IPS-18c (cell line): ENCODE results near the gene SFSWAP.
"Not testable (repeated sequence)": the region's sequence is repeated elsewhere in the genome, so short reads cannot be mapped to it uniquely, and the experiment has no call there.

Experiments used
- H3K4me3 ChIP-seq: 2 replicates; pipeline ENCODE4 v1.7.0; 2013; ENCODE audit warnings: low read depth, mild to moderate bottlenecking, low read length, moderate library complexity; ENCODE audit not compliant: insufficient read depth
- H3K9me3 ChIP-seq: one replicate; pipeline ENCODE4 v1.6.1; 2013; ENCODE audit warnings: mild to moderate bottlenecking, low read length, moderate library complexity; ENCODE audit not compliant: control insufficient read depth, insufficient read depth

Gene SFSWAP

GRCh38 chr12:131693149-131693548, 17.7 kb upstream of the SFSWAP start:
- Histone ChIP-seq H3K4me3 (no peak overlapping the region), H3K9me3 (no peaks in the 10 kb centered on the region)

GRCh38 chr12:131694116-131694838, 16.6 kb upstream of the SFSWAP start:
- H3K9me3 ChIP-seq = no peaks in the 10 kb centered on the region
- H3K4me3 ChIP-seq = no peak overlapping the region

GRCh38 chr12:131695968-131696367, 14.9 kb upstream of the SFSWAP start:
- H3K4me3 ChIP-seq = no peak overlapping the region
- H3K9me3 ChIP-seq = no peaks in the 10 kb centered on the region

GRCh38 chr12:131698286-131698685, 12.6 kb upstream of the SFSWAP start:
- Histone ChIP-seq H3K9me3 (no peaks in the 10 kb centered on the region), H3K4me3 (no peak overlapping the region)

- Histone ChIP-seq H3K9me3 (no peaks in the 10 kb centered on the region), H3K4me3 (no peak overlapping the region)
These were observed 11.5 kb upstream of the SFSWAP start for GRCh38 chr12:131699434-131699833.

- Histone ChIP-seq H3K4me3 (no peak overlapping the region), H3K9me3 (no peaks in the 10 kb centered on the region)
These were observed 10.6 kb upstream of the SFSWAP start for GRCh38 chr12:131700271-131700670.

GRCh38 chr12:131701705-131702572, 9.0 kb upstream of the SFSWAP start:
- no peak overlapping the region for H3K4me3 ChIP-seq
- H3K9me3 ChIP-seq = no peaks in the 10 kb centered on the region

GRCh38 chr12:131702573-131702877, 8.4 kb upstream of the SFSWAP start:
- Histone ChIP-seq H3K4me3 (no peak overlapping the region), H3K9me3 (no peaks in the 10 kb centered on the region)

- Histone ChIP-seq H3K4me3 (no peak overlapping the region), H3K9me3 (no peaks in the 10 kb centered on the region)
These were observed 7.7 kb upstream of the SFSWAP start for GRCh38 chr12:131703161-131703560.

- Histone ChIP-seq H3K4me3 (no peak overlapping the region), H3K9me3 (no peaks in the 10 kb centered on the region)
These were observed 6.4 kb upstream of the SFSWAP start for GRCh38 chr12:131704509-131704908.

- not testable (repeated sequence) for H3K4me3 ChIP-seq, H3K9me3 ChIP-seq
These were observed 4.2 kb upstream of the SFSWAP start for GRCh38 chr12:131706709-131707108.

- no peaks in the 10 kb centered on the region for H3K9me3 ChIP-seq
- H3K4me3 ChIP-seq = no peak overlapping the region
These were observed 1.7 kb upstream of the SFSWAP start for GRCh38 chr12:131709226-131709625.

- Histone ChIP-seq H3K4me3 (peak overlapping the region; percentile 96), H3K9me3 (no peaks in the 10 kb centered on the region)
These were observed 788 bp downstream of the SFSWAP start for GRCh38 chr12:131711551-131712205.

GRCh38 chr12:131713349-131713748, 2.5 kb downstream of the SFSWAP start:
- no peak overlapping the region for H3K4me3 ChIP-seq
- no peaks in the 10 kb centered on the region for H3K9me3 ChIP-seq

GRCh38 chr12:131714759-131715158, 3.9 kb downstream of the SFSWAP start:
- H3K4me3 ChIP-seq = no peak overlapping the region

GRCh38 chr12:131716282-131716681, 5.4 kb downstream of the SFSWAP start:
- no peak overlapping the region for H3K4me3 ChIP-seq
- no peaks in the 10 kb centered on the region for H3K9me3 ChIP-seq

More at GRCh38 chr12:131714759-131715158, 3.9 kb downstream of the SFSWAP start:
- no peaks in the 10 kb centered on the region for H3K9me3 ChIP-seq

GRCh38 chr12:131720241-131720640, 9.4 kb downstream of the SFSWAP start:
- no peaks in the 10 kb centered on the region for H3K9me3 ChIP-seq
- H3K4me3 ChIP-seq = no peak overlapping the region

- Histone ChIP-seq H3K9me3 (no peaks in the 10 kb centered on the region), H3K4me3 (no peak overlapping the region)
These were observed 10.0 kb downstream of the SFSWAP start for GRCh38 chr12:131720921-131721320.
